OCI-LY3 (cell line): ENCODE data around the gene CFAP74.

Source experiments
- H2AFZ ChIP-seq: fragments of 200-600, 300-600 bp; shearing (Covaris generic); 2 replicates; pipeline ENCODE4 v1.6.0; 2014; ENCODE audit warnings: antibody characterized with exemption, low read depth, low read length
- H3K27ac ChIP-seq: fragments of 200-600, 300-600 bp; sonication (generic); 2 replicates; pipeline ENCODE4 v1.5.1; 2014; ENCODE audit warnings: mild to moderate bottlenecking, low read length, moderate library complexity, mixed read lengths
- H3K27me3 ChIP-seq: fragments of 200-600, 300-600 bp; sonication (generic); 2 replicates; pipeline ENCODE4 v1.6.1; 2014; ENCODE audit warnings: low read depth, low read length, mixed read lengths
- H3K36me3 ChIP-seq: fragments of 200-600, 300-600 bp; sonication (generic); replicated peaks from 2 replicates; pipeline ENCODE3; 2014; ENCODE audit warnings: low read depth, low read length, mixed read lengths
- H3K4me1 ChIP-seq: fragments of 300-600, 200-600 bp; sonication (generic); 2 replicates; pipeline ENCODE4 v1.6.1; 2014; ENCODE audit warnings: low read length, mixed read lengths
- H3K4me2 ChIP-seq: fragments of 200-600, 300-600 bp; sonication (generic); 2 replicates; pipeline ENCODE4 v1.6.1; 2014; ENCODE audit warnings: low read length, mixed read lengths
- H3K4me3 ChIP-seq: fragments of 300-600, 200-600 bp; sonication (generic); 2 replicates; pipeline ENCODE4 v1.5.1; 2014; ENCODE audit warnings: antibody characterized with exemption, mild to moderate bottlenecking, low read length, moderate library complexity
- H3K79me2 ChIP-seq: fragments of 300-600, 200-600 bp; shearing (Covaris generic); 2 replicates; pipeline ENCODE4 v1.6.1; 2014; ENCODE audit warnings: mild to moderate bottlenecking, low read length, mixed read lengths
- H3K9ac ChIP-seq: fragments of 300-600, 200-600 bp; shearing (Covaris generic); 2 replicates; pipeline ENCODE4 v1.6.0; 2014; ENCODE audit warnings: mild to moderate bottlenecking, low read length, moderate library complexity
- H3K9me3 ChIP-seq: fragments of 200-600, 300-600 bp; shearing (Covaris generic); 2 replicates; pipeline ENCODE4 v1.6.1; 2014; ENCODE audit warnings: low read length, mixed read lengths; ENCODE audit not compliant: insufficient read depth
- H4K20me1 ChIP-seq: fragments of 200-600, 300-600 bp; sonication (generic); 2 replicates; pipeline ENCODE4 v1.6.1; 2016; ENCODE audit warnings: low read length, mixed read lengths; ENCODE audit not compliant: insufficient read depth
- CTCF ChIP-seq: fragments of 200-600, 300-600 bp; sonication (generic); IDR thresholded peaks from 2 replicates; pipeline ENCODE4 v1.5.1; 2014; ENCODE audit warnings: antibody characterized with exemption, low read length, low read depth
- EZH2phosphoT487 ChIP-seq: fragments of 200-600 bp; shearing (Covaris generic); IDR thresholded peaks from 2 replicates; pipeline ENCODE4 v1.6.1; 2018; ENCODE audit warnings: antibody characterized with exemption, mixed run types, low read depth

CFAP74 gene

GRCh38 chr1:1954831-1955441 lies 48.6 kb downstream of the CFAP74 start:
- Histone ChIP-seq H3K9me3 (peaks cover 5% of the 10 kb centered on the region; the same call in 1 of the 2 replicates), H3K9ac (no peak overlapping the region), H3K4me1 (no peaks in the 10 kb centered on the region), H3K27ac (no peak overlapping the region), H4K20me1 (no peaks in the 10 kb centered on the region), H3K79me2 (no peaks in the 10 kb centered on the region), H3K4me2 (no peak overlapping the region), H3K36me3 (no peaks in the 10 kb centered on the region), H3K4me3 (no peak overlapping the region), H2AFZ (no peak overlapping the region), H3K27me3 (no peaks in the 10 kb centered on the region)
- no peak for TF ChIP-seq CTCF
- TF ChIP-seq EZH2phosphoT487, result no peak

GRCh38 chr1:1954015-1954414 lies 49.6 kb downstream of the CFAP74 start:
- Histone ChIP-seq H3K9me3 (peaks cover 5% of the 10 kb centered on the region; the same call in 1 of the 2 replicates), H3K4me3 (no peak overlapping the region), H2AFZ (no peak overlapping the region), H3K27ac (no peak overlapping the region), H4K20me1 (no peaks in the 10 kb centered on the region), H3K36me3 (no peaks in the 10 kb centered on the region), H3K4me2 (no peak overlapping the region), H3K27me3 (no peaks in the 10 kb centered on the region), H3K9ac (no peak overlapping the region), H3K4me1 (no peaks in the 10 kb centered on the region), H3K79me2 (no peaks in the 10 kb centered on the region)
- TF ChIP-seq EZH2phosphoT487 (no peak), CTCF (no peak)

GRCh38 chr1:1950940-1951339 lies 52.6 kb downstream of the CFAP74 start:
- Histone ChIP-seq H3K27me3 (no peaks in the 10 kb centered on the region), H3K9me3 (peaks cover 5% of the 10 kb centered on the region; the same call in 1 of the 2 replicates), H3K36me3 (no peaks in the 10 kb centered on the region), H2AFZ (no peak overlapping the region), H4K20me1 (no peaks in the 10 kb centered on the region), H3K4me2 (no peak overlapping the region), H3K27ac (no peak overlapping the region), H3K4me1 (no peaks in the 10 kb centered on the region), H3K9ac (no peak overlapping the region), H3K79me2 (no peaks in the 10 kb centered on the region), H3K4me3 (no peak overlapping the region)
- TF ChIP-seq EZH2phosphoT487, result no peak

- no peak overlapping the region for H3K4me2 ChIP-seq
- no peak overlapping the region for H3K9ac ChIP-seq
- H2AFZ ChIP-seq, result no peak overlapping the region
- H3K4me1 ChIP-seq, result peaks cover 1% of the 10 kb centered on the region; the same call in 1 of the 2 replicates
- H3K36me3 ChIP-seq, result no peaks in the 10 kb centered on the region
- no peak overlapping the region for H3K4me3 ChIP-seq
- no peaks in the 10 kb centered on the region for H4K20me1 ChIP-seq
- no peak overlapping the region for H3K27ac ChIP-seq
- H3K79me2 ChIP-seq, result no peaks in the 10 kb centered on the region
- no peaks in the 10 kb centered on the region for H3K27me3 ChIP-seq
- TF ChIP-seq EZH2phosphoT487 (no peak), CTCF (no peak)
- H3K9me3 ChIP-seq, result peaks cover 5% of the 10 kb centered on the region; the same call in 1 of the 2 replicates
Measured at GRCh38 chr1:1948783-1949182, 54.8 kb downstream of the CFAP74 start.
